OCI-M2 (cell line): ENCODE data around the gene ZFHX3.

Experiments used
- DNase-seq: peaks from one replicate; lab custom pipeline; 2025; ENCODE audit not compliant: unreplicated experiment; lab: John Stamatoyannopoulos, UW

The ZFHX3 gene

DNA sequence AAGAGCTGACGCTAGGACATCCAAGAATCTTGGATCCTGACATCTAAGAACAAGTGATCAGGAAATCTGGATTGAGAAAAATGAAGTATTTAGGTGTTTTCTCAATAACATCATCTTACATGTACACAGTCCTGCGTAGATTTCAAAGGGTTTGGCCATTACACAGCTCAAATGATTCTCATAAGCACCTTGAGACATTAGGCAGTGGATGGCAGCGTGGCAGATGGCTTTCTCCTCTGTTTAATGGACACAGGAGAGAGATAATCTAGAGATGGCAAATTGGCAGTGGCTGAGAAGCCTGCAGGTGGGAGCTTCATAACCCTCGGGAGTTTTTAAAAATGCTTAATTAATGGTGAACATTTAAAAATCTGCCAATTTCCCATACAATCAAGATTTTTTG is 137.5 kb downstream of the ZFHX3 start:
- DNase-seq, result no peak

GRCh38 chr16:72909196-72909595 is 138.7 kb downstream of the ZFHX3 start:
- DNase-seq, result no peak

DNA sequence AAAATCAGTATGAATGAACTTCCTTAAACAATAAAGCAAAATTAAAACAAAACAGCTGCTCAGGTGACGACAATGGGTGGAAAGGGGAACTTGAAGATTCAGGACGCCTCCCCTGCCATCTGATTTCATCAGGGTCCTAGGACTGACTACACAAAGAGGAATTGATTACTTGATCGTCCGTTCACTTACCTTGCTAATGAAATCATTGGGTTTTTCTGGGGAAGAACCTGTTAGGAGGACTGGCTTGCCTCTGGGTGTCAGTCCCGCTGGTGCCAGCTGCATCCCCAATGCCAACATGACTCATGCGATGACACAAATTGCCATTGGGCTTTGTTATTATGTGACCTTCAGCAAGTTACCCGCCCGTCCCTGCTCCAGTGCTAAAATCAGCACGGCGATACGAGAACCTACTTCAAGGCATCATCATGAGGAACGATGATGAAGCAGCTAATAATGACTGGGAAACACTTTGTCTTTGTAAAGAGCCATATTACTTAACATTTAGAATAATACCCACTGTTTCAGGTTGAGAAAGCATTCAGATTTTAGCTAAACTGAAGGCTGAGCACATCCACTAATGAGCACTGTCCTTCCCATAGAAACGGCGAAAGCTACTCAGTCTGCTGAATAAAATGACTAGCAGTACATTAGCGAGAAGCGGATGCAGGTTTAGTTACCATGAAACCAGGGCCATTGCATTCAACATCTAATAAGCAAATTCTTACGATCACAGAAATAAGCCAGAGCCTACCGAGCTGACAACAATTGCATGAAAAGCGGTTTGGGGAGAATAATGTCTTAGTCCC is 139.4 kb downstream of the ZFHX3 start:
- no peak for DNase-seq

GRCh38 chr16:72905581-72905980 is 142.3 kb downstream of the ZFHX3 start:
- DNase-seq, result no peak

- DNase-seq, result no peak
These were observed 144.8 kb downstream of the ZFHX3 start for GRCh38 chr16:72903176-72903575.

GRCh38 chr16:72902206-72902605 is 145.7 kb downstream of the ZFHX3 start:
- no peak for DNase-seq

GRCh38 chr16:72901000-72901627 is 146.8 kb downstream of the ZFHX3 start:
- no peak for DNase-seq

- DNase-seq, result no peak
These were observed 149.6 kb downstream of the ZFHX3 start for GRCh38 chr16:72898216-72898825.

DNA sequence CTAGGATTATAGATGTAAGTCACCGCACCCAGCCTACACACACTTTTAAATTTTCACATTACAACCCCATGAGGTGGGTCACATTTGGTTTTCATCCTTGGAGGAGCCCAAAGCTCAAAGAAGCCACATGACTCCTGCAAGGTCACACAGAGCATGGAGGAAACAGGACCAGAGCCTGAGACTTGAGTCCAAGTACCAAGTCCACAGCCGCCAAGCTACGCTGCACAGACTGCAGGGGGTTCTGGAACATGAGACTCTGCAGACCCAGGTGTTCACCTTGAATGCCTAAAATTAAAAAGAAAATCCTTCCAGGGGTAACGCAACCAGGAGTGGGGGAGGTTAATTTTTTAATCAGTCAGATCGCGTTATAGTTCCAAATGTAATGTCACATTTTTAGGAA is 150.2 kb downstream of the ZFHX3 start:
- no peak for DNase-seq

GRCh38 chr16:72896485-72897118 is 151.3 kb downstream of the ZFHX3 start:
- no peak for DNase-seq

GRCh38 chr16:72895951-72896350 is 152.0 kb downstream of the ZFHX3 start:
- DNase-seq, result no peak

DNA sequence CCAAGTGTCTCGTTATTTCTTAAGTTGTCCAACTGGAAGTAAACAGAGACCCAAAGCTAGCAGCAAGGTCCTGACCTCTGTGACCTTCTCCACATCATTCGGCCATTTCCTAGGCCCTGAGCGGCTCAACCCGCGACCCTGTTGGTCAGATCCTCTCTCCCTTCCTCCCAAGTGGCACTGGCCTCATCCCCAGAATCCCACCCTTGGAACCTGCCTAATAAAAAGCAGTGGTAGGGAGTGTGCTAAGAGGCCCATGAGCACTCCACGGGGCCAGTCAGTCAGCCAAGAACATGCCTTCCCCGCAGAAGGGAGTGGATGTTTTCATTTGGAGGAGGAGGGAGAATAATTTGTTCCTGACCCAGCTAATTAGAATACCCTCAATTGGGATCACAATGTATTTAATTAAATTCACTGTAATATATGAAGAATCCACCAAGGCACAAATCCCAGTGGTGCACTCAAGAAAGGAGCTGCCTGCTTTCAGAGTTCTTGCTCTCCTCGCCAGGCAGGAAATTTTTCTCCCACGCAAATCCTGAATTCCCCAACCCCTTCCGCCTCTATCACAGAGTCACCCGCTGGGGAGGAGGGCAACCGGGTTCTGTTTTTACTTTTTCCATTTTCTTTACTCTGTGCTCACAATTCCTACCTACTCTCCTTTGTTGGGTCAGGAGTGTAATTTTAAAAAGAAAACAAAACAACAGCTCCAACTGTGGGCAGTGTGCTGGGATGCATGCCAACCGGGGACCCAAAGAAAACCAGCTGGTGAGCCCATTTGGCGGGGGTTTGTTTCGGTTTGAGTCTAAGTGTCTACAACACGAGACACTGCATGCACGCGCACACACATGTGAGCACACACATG is 153.4 kb downstream of the ZFHX3 start:
- no peak for DNase-seq

GRCh38 chr16:72891291-72892227 is 156.4 kb downstream of the ZFHX3 start:
- no peak for DNase-seq

DNA sequence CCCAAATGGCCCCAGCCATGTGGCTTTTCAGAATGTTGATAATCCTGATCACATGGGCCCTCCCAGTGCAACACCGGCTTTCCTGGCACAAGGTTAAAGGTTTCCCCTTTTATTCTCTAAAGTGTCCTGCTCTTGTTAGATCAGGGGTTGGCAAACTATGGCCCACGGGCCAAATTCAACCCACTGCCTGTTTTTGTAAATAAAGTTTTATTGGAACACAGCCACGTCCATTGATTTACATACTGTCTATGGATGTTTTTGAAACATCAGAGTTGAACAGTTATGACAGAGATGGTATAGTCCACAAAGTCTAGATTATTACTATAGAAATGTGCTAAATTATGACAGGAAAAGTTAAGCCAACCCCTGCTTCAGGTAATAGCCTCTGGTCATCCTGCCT is 157.3 kb downstream of the ZFHX3 start:
- DNase-seq, result no peak

- DNase-seq, result no peak
These were observed 158.0 kb downstream of the ZFHX3 start for GRCh38 chr16:72889616-72890582.

GRCh38 chr16:72887537-72887936 is 160.4 kb downstream of the ZFHX3 start:
- no peak for DNase-seq

- DNase-seq, result no peak
These were observed 161.5 kb downstream of the ZFHX3 start for GRCh38 chr16:72886346-72886974.

- DNase-seq, result no peak
These were observed 163.4 kb downstream of the ZFHX3 start for GRCh38 chr16:72884573-72884972.
